Left kidney (tissue), 2 donors: ENCODE measurements around the gene AEBP2. TPM values are rescaled to one million over a fixed set of nuclear protein-coding genes. Genes with fewer than 3 reads are reported as not detected.
"Not testable (repeated sequence)": the region's sequence is repeated elsewhere in the genome, so short reads cannot be mapped to it uniquely, and the experiment has no call there.

Source experiments
- DNase-seq: peaks from one replicate; pipeline ENCODE4 v3.0.0-alpha.2; 2013
- polyA plus RNA-seq: library from polyadenylated mRNA; unstranded; fragments of 120-200 nt; gene quantifications from one replicate; pipeline ENCODE4 v1.2.1, GENCODE V29; 2013; ENCODE audit not compliant: insufficient read length

AEBP2 gene
- polyA plus RNA-seq, 1 donor, result 64.5 TPM

DNA sequence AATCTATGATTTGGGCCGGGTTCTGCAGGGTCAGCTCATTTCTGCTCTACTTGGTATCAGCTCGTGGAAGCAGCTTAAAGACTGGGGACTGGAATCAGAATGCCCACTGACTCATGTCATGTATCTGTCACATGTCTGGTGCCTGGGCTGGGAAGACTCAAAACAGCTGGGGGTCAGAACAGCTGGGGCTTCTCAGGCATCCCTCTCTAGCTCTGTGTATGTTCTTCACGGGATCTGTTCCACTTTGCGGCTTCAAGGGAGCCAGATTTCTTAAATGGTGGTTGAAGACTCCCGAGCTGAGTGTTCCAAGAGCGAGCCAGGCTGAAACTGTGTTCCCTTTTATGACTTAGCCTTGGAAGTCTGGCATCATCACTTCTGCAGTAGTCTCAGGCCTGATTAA, 11.9 kb downstream of the AEBP2 start:
- DNase-seq, result no peak

DNA sequence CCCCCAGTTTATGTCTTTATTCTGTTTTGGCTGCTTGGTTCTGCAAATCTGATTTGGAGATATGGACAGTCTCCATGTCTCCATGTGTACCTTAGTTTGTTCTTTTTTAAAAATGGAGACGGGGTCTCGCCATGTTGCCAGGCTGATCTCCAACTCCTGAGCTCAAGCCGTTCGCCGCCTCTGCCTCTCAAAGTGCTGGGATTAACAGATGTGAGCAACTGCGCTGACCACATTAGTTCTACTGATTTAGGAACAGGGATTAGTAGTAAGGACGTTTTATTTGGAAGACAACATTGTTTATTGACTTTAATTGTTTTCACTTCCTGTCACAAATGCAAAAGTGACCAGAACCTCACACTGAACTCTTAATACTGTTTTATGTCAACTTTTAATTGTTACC, 14.7 kb downstream of the AEBP2 start:
- no peak for DNase-seq

DNA sequence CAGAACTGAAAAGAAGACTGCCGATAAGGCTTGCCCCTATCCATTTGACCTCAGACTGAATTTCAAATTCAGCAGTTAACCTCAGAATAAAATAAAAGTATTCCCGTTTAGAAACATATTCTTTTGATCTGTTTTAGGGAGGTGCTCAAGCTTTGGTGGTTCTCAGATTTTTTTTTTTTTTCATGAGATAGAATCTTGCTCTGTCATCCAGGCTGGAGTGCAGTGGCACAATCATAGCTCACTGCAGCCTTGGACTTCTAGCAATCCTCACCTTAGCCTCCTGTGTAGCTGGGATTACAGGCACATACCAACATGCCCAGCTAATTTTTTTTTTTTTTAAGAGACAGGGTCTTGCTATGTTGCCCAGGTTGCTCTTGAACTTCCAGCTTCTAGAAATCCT, 15.5 kb downstream of the AEBP2 start:
- no peak for DNase-seq

DNA sequence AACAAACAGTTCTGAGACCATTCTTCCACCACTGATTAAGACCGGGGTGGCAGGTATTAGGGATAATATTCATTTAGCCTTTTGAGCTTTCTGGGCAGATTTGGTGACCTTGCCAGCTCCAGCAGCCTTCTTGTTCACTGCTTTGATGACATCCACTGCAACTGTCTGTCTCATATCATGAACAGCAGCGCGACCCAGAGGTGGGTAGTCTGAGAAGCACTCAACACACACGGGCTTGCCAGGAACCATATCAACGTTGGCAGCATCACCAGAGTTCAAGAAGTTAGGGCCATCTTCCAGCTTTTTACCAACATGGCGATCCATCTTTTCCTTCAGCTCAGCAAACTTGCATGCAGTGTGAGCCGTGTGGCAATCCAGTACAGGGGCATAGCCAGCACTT, 16.9 kb downstream of the AEBP2 start:
- no peak for DNase-seq

- DNase-seq, result no peak
Observed at GRCh38 chr12:19457561-19457960, 18.3 kb downstream of the AEBP2 start.

GRCh38 chr12:19458733-19459132, 19.4 kb downstream of the AEBP2 start:
- no peak for DNase-seq

DNA sequence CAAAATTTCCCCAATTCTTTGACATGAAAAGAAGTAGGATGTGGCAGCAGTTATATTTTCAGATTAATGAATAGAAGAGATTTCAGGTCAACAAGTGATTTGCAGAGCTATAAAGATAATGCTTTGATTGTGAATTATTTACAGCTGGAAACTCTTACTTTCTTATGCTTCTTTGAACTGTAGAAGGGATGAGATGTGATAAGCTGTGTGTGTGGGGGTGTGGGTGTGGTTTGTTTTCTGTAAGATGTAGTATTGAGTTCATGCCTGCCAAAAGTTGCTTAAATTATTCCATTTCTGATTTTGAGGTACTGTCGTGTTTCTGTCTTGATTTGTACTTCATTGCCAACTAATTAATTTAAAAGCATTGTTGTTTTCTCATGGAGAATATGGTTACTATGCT, 22.7 kb downstream of the AEBP2 start:
- no peak for DNase-seq

DNA sequence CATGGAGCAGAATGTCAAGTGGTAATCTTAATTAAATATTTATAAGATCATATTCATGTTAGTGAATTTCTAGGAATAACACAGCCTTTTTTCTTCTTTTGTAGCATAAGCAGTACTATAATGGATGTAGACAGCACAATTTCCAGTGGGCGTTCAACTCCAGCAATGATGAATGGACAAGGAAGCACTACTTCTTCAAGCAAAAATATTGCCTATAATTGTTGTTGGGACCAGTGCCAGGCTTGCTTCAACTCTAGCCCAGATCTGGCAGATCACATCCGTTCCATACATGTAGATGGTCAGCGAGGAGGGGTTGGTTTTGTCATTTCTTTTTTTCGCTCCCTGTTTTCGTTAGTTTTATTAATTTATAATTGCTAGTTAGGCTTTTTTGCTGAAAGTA, 23.1 kb downstream of the AEBP2 start:
- DNase-seq, result peak; percentile 38

- no peak for DNase-seq
Observed at GRCh38 chr12:19464192-19464580, 24.9 kb downstream of the AEBP2 start.

DNA sequence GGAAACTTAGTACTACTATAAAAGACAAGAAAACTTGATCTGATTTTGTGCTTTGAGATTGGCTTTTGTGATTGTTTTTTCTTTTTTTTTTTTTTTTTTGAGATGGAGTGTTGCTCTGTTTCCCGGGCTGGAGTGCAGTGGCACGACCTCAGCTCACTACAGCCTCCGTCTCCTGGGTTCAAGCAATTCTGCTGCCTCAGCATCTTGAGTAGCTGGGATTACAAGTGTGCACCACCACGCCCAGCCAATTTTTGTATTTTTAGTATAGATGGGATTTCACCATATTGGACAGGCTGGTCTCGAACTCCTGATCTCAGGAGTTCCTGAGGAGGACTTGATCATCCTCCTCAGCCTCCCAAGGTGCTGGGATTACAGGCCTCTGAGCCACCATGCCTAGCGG, 26.4 kb downstream of the AEBP2 start:
- no peak for DNase-seq

DNA sequence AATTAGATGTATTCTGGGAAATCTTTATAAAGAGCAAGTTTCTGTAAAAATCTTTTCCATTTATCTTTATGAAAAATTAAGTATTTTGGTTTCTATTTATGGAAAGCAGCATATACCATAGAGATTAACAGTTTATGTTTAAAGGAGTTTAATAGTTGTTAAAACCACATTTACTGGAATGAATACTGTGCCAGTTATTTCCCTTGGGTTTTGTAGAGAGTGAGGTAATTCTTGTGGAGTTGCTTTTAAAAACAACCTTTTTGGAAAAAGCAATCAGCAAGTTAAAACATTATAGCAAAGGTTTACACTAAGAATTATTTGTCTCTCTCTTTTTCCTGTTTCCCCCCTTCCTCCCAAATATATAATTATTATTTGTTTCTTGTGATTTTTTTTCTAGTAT, 34.9 kb downstream of the AEBP2 start:
- DNase-seq, result no peak

- not testable (repeated sequence) for DNase-seq
Observed at GRCh38 chr12:19475884-19476505, 36.7 kb downstream of the AEBP2 start.

GRCh38 chr12:19477071-19477470, 37.8 kb downstream of the AEBP2 start:
- DNase-seq, result no peak

DNA sequence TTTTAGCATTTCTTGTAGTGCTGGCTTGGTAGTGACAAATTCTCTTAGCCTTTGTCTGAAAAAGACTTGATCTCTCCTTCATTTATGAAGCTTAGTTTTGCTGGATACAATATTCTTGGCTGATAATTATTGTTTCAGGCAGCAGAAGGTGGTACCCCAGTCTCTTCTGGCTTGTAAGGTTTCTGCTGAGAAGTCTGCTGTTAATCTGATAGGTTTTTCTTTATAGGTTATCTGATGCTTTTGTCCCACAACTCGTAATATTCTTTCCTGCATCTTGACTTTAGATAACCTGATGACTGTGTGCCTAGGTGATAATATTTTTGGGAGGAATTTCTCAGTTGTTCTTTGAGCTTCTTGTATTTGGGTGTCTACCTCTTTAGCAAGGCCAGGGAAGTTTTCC, 41.2 kb downstream of the AEBP2 start:
- no peak for DNase-seq

- no peak for DNase-seq
Observed at GRCh38 chr12:19482036-19482435, 42.7 kb downstream of the AEBP2 start.

DNA sequence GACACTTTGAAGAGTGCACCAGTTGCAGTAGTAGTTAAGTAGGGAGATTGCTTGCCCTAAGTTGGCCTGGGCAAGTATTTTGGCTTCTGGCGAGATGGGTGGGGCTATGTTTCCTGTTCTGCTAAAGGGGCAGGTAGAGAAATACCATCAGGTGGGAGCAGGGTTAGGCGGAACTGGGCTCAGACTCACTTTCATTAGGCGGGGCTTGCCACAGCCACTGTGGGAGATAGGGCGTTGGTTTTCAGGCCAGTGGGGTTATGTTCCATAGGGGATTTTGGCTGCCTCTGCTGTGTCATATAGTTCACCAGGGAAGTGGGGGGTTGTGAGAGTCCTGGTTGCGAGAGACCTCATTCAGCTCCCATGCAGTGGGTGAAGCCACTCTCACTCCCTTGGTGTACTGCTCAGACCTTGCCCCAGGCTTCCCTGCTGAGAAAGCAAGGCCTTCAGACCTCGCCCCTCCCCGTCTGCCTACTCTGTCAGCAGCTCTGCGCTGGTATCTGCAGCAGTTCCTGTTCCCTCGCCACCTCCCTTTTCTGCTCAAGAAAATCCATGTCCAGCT, 43.3 kb downstream of the AEBP2 start:
- no peak for DNase-seq

- no peak for DNase-seq
Observed at GRCh38 chr12:19483727-19484126, 44.4 kb downstream of the AEBP2 start.

GRCh38 chr12:19484738-19485137, 45.4 kb downstream of the AEBP2 start:
- no peak for DNase-seq

DNA sequence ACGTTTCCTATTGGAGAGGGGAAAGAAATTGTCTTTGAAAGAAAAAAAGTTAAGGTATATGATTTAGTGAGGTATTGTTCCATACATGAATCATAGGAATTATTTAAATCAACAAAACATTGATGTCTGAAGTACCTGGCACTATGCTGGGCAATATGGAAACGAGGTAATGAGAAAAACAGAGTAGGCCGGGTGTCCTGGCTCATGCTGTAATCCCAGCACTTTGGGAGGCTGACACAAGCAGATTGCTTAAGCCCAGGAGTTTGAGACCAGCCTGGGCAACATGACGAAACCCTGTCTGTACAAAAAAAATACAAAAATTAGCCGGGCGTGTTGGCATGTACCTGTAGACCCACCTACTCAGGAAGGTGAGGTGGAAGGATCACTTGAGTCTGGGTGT, 45.9 kb downstream of the AEBP2 start:
- DNase-seq, result no peak

DNA sequence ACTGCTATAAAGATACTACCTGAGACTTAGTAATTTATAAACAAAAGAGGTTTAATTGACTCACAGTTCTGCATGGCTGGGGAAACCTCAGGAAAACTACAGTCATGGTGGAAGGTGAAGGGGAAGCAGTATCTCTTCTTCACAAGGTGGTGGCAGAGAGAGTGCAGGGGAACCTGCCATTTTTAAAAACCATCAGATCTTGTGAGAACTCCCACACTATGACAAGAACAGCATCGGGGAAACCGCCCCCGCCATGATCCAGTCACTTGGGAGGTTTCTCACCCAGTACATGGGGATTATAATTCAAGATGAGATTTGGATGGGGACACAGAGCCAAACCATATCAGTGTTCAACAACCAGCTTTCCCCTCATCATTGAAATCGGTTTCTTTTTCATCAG, 49.9 kb downstream of the AEBP2 start:
- DNase-seq, result no peak

- no peak for DNase-seq
Observed at GRCh38 chr12:19490908-19491307, 51.6 kb downstream of the AEBP2 start.

- DNase-seq, result no peak
Observed at GRCh38 chr12:19491863-19492262, 52.6 kb downstream of the AEBP2 start.

GRCh38 chr12:19496219-19496878, 57.1 kb downstream of the AEBP2 start:
- DNase-seq, result no peak

DNA sequence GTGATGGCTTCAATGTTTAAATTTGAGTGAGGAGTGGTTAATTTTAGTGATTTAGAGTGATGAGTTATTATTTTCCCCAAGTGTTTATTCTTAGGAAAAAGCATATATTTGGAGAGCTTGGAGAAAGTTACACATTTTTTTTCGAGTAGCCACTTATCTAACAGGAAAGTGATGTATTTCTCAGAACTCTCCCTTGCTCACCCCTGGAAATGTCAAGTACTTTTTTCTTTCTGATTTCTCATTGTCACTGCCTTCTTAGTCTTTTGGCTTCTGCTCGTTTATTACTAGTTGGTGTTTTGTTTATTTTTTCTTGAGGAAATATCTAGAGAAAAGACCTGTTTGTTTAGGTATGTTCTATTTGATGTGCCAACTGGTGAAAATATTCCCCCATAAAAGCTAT, 58.8 kb downstream of the AEBP2 start:
- no peak for DNase-seq
